Stimulated activated CD4-positive, alpha-beta T cell treated with anti-CD3 and anti-CD28 coated beads, TNF-alpha, amount 100 ng/mL, for 1 hour (primary cell): Measurements from ENCODE around the gene YIF1B.
A peak's percentile ranks its signal among the peaks of the same experiment; 100 is the strongest.
"Not testable (repeated sequence)": the region's sequence is repeated elsewhere in the genome, so short reads cannot be mapped to it uniquely, and the experiment has no call there.

ENCODE experiments used
- DNase-seq, 3 donors: peaks; one replicate each; pipeline ENCODE4 v3.0.0-alpha.2; 2020; ENCODE audit warnings: low read depth in 3 of 3, low spot score in 1 of 3

The YIF1B gene, protein sequence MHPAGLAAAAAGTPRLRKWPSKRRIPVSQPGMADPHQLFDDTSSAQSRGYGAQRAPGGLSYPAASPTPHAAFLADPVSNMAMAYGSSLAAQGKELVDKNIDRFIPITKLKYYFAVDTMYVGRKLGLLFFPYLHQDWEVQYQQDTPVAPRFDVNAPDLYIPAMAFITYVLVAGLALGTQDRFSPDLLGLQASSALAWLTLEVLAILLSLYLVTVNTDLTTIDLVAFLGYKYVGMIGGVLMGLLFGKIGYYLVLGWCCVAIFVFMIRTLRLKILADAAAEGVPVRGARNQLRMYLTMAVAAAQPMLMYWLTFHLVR

DNA sequence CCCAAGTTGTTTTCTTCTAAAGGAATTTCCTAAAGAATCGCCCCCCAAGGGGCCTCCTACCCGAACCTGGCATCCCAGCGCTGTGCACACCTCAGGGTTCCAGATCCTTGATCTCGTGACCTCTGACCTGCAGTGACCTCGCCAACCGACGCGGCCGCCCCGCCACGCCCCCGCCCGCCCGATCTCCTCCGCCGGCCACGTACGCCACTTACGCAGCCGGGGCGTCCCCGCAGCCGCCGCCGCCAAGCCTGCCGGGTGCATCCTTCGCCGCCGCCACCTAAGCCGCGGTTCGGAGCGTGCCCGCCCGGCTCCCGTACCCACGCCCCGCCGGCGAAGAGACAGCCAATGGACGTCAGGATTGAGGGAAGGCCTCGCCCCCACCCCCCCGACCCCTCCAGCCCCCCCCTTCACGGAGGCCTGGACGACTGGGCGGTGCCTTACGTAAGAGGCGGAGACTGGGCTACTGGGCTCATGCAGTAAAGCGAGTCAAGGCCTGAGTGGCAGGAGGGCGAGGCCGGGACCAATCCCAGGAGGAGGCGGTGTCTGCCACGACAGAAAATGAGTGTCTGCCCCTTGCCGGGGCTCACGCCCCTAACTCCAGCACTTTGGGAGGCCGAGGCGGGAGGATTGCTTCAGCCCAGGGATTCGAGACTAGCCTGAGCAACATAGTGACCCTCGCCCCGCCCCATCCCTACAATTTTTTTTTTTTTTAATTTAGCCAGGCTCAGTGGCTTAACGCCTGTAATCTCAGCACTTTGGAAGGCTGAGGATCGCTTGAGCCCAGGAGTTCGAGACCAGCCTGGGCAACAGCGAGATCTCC is at the start of gene YIF1B:
Gene YIF1B, minus strand, starts transcription at position 291 of the 820 bp plus-strand sequence. Its CDS starts 30 bp downstream, at position 261.
- DNase-seq = peak; percentile 89

DNA sequence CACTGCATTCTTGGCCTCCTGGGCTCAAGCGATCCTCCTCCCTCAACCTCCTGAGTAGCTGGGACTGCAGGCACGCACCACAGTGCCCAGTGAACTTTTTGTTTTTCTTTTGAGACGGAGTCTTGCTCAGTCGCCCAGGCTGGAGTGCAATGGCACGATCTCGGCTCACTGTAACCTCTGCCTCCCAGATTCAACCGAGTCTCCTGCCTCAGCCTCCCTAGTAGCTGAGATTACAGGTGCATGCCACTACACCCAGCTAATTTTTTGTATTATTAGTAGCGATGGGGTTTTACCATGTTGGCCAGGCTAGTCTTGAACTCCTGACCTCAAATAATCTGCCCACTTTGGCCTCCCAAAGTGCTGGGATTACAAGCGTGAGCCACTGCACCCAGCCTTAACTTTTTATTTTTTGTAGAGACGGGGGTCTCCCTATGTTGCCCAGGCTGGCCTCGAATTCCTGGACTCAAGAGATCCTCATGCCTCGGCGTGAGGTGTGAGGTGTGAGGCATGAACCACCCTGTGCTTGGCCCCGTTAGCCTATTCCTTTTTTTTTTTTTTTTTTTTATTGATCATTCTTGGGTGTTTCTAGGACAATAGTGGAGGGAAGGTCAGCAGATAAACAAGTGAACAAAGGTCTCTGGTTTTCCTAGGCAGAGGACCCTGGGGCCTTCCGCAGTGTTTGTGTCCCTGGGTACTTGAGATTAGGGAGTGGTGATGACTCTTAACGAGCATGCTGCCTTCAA is 47.4 kb upstream of the YIF1B start:
- DNase-seq = not testable (repeated sequence)

DNA sequence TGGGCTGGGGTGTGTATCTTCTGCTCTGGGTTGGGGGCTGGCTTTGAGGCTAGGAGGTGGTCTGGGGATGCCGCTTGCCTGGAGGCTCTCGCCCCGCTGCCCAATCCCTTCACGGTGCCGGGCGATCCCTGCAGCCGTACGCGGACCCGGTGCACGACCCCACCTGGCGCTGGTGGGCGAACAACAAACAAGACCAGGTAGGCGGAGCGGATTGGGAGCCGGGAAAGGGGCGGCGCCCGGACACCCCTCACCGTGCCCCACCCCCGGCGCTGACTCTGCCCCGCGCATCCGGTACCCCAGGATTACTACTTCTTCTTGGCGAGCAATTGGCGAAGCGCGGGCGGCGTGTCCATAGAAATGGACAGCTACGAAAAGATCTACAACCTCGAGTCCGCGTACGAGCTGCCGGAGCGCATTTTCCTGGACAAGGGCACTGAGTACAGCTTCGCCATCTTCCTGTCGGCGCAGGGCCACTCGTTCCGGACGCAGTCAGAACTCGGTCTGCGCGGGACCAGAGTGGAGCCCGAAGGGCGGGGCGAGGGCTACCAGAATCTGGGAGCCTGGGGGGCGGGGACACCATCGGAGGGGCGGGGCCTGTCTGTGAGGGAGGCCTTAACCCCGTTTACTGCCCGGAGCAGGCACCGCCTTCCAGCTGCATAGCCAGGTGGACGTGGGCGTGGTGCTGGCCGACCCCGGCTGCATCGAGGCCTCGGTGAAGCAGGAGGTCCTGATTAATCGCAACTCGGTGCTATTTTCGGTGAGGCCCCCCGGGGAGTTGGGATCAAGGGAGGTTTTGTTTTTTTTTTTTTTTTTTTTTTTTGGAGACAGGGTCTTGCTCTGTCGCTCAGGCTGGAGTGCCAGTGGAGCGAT is 46.6 kb upstream of the YIF1B start:
- peak; percentile 29 to 52 (median 35) for DNase-seq

DNA sequence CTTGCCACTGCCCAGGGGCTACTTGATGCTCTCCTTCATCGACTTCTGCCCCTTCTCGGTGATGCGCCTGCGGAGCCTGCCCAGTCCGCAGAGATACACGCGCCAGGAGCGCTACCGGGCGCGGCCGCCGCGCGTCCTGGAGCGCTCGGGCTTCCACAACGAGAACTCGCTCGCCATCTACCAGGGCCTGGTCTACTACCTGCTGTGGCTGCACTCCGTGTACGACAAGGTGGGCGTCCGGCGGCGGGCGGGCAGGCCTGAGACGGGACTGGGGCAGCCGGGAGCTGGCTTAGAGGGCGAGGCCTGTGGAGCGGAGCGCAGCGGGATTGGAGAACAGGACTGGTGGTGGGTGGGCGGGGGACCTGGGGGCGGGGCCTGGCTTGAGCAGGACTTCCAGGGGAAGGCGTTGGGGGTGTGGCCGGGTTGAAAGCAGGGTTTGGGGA is 45.9 kb upstream of the YIF1B start:
- DNase-seq = peak in 1 of 3 donors; percentile 46

DNA sequence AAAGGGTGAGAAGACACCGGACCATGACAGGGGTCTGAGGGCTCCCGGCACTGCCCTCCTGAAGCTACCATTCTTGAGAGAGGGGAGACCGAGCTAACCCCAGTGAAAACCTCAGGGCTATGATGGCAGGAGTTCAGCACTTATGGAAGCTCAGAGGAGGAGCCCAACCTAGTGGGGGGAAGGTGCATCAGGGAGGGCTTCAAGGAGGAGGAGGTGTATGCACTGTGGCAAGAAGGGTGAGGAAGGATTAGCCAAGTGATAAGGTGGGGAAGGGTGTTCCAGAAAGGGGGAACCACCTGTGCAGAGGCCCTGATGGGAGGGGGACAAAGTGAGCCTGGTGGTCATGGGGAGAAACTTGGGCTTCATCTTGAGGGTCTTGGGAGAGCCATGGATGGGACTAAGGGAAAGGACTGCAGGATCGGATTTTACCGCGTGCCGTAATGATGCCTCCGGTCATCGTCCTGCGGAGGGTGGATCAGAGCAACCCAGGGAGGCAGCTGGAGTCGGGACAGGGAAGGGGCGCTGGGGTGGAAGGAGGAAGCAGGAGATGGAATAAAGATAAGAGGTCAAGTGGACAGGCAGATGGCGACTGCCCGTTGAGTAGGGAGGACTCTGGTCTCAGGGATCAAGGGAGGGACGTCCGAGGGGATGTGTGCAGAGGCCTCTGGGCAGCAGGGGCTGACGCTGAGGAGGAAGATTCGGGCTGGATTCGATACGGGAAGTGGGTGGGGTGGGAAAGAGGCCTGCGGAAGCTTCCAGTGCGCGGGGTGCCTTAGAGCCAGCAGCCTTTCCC is 45.3 kb upstream of the YIF1B start:
- no peak for DNase-seq

DNA sequence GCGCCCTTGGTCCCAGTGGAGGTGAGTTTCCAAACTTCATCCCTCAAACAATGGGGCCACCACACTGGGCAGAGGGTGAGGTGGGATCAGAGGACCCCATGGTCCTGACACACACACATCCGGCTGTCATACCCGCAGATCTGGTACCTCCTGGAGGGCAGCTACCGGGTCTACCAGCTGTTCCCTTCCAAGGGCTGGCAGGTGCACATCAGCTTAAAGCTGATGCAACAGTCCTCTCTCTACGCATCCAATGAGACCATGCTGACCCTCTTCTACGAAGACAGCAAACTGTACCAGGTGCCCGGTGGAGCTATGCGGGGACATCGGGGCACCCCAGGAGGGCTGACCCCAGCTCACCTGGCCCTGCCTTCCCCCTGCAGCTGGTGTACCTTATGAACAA is 44.6 kb upstream of the YIF1B start:
- no peak for DNase-seq

DNA sequence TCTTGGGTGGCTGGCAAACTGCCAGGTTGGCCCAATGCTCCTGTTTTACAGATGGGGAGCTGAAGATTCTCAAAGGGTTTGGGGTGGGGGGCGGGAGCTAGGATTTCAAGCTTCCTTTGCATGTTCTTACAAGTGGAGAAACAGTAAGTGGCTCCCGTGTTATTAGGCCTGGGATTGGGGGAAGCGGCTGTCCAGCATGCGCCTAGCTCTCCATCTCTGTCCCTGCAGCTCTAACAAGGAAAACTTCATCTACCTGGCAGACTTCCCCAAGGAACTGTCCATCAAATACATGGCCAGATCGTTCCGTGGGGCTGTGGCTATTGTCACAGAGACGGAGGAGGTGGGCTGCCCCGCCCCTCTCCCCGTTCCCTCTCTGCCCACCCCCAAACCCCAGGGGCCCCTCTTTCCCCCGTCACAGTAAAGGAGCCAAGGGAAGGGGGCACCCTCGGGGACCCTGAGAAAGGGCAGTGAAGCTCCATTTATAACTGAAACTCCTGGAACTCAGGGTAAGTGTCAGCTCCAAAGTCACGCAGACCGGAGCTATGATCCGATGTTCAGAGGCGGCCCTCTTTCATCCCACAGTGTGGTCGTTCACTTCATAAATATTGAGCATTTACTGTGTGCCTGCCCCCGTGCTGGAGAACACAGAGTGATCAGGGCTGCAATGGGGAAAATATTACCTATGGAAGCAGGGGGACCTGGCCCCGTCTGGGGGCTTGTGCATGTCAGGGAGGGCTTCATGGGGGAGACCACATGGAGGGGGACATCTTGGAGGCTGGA is 43.7 kb upstream of the YIF1B start:
- no peak for DNase-seq

DNA sequence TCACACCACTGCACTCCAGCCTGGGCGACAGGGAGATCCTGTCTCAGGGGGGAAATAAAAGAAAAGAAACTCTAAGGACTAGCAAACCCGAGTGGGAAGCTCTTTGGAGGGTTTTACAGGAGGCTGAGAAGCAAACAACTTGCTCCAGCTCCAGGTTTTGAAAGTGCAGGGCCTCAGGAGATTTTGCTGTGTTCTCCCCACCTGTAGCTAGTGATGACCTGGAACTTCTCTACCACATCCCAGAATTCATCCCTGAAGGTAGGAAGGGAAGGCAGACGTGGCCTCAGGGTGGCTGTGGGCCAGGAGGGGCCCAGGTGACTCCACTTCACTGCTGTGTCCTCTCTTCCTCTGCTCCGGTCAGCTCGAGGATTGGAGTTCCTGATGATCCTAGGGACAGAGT is 42.3 kb upstream of the YIF1B start:
- DNase-seq = no peak

DNA sequence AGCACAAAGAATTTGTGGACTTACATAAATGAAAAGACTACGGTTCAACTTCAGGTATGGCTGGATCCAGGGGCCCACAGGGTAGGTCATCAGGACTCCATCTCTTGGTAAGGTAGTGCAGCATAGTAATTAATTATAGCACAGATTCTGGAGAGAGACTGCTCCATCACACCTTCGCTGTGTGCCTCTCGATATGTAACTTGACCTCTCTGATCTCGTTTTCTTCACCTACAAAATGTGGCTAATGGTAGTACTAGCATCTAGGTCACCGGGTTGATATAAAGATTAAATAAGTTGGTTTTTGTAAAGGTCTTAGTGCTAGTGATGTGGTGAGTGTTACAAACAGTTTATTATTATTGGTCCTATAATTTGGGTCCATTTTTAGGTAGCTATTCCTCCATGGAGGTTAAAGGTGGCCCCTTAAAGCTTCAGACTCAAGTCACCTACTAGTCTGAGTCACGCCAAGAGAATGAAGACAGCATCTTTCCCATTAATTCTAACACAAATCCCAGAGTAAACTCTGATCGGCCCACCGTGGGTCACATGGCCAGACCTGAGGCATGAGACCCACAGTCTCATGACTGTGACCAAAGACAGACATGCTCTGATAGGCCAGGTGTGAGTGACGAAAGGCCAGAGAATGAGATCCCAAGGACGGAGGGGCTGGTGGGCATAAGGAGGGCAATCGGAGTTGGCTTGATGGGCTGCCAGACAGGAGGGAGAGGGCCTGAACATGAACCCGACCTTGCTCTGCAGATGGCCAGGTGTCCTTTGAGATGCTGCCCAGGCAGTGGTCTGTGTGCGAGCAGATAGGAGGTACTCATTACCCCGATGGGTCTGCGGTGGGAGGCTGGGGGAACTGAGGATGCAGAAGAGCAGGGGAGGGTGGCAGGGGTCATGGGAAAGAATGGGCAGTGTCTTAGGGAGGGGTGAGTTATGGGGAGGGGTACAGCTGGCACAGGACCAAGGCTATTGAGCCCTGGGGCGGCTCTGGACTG is 40.3 kb upstream of the YIF1B start:
- no peak for DNase-seq

DNA sequence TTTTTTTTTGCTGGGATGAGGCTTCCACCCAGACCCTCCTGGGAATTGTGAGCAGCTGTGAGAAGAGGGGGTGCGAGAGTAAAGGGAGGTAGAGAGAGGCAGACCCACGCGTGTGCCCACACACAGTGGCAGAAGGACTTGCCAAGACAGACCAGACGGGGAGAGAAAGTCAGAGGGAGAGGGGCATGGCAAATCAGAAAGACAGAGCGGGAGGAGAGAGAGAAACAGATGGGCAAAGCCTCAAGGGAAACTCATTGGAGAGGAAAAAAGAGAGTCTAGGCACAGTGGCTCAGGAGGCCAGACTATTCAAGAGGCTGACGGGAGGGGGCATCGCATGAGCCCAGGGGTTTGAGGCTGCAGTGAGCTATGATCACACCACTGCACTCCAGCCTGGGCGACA is 36.9 kb upstream of the YIF1B start:
- no peak for DNase-seq

DNA sequence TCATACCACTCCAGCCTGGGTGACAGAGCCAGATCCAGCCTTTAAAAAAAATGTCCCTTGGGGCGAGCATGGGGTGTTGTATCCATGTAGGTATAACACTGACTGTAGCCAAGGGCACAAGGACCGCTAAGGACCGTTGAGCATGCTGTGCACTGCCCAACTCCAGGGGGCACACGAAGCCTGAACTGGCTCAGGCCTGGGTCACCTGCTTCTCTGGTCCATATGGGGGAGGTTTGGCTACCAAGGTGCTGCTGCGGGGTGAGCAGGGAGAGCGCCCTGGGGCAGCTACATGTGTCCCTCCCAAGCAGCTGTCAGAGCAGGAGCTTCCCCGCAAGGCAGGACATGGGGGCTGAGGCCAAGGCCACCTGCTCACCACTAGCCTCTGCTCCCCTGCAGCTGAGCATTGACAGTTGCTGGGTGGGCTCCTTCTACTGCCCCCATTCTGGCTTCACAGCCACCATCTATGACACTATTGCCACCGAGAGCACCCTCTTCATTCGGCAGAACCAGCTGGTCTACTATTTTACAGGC is 36.2 kb upstream of the YIF1B start:
- DNase-seq = no peak

DNA sequence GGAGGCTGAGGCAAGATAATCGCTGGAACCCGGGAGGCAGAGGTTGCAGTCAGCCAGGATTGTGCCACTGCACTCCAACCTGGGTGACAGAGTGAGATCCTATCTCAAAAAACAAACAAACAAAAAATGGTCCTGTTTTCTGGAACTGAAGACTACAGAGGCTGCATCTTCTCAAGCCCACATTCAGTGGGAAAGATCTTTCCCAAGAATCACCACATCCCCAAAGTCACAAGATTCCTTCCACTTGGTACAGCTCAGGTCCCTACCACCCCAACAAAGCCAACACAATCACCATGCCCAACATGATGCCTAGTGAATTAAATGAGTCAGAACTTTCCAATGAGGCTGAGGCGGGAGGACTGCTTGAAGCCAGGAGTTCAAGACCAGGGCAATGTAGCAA is 35.1 kb upstream of the YIF1B start:
- no peak for DNase-seq

DNA sequence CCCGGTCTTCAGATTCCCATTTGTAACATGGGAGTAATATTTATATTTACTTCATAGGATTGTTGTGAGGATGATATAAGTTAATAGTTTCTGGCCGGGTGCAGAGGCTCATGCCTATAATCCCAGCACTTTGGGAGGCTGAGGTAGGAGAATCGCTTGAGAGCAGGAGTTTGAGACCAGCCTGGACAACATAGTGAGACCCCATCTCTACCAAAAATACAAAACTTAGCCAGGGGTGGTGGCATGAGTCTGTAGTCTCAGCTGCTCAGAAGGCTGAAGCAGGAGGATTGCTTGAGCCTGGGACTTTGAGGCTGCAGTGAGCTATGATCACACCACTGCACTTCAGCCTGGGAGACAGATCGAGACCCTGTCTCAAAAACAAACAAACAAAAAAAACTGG is 31.1 kb upstream of the YIF1B start:
- DNase-seq = no peak

DNA sequence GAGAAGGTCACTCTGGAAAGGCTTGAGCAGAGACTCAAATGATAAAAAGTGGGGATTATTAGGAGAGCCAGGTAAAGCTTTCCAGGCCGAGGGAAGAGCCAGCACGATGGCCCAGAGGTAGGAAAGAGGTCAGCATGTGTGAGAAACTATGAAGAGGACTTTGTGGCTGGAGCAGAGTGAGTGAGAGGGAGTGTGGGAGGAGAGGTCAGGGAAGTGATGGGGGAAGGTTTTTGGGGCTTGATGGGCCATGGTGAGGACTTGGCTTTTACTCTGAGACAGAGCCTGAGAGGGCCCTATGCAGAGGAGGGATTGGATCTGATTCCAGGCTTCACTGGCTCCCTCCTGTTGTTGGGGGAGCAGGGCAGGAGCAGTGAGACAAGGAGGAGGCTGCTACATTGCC is 25.2 kb upstream of the YIF1B start:
- DNase-seq = no peak

DNA sequence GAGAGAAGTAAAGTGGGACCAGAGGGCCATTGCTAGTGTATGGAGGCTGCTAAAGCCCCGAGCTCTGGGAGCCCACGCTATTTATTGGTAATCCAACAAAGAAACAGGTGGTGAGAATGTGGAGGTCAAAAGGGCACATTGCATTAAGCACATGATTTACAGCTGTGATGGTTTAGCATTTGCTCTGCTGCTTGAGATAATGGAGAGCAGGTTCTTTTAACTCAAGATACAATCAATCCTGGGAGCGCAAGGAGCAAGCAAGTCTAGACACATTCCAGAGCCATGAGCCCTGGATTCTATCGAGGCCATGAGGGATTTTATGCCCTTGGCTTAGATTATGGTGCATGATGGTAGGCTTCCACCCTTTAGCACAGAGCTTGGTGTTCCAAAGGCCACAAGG is 23.3 kb upstream of the YIF1B start:
- DNase-seq = not testable (repeated sequence)

DNA sequence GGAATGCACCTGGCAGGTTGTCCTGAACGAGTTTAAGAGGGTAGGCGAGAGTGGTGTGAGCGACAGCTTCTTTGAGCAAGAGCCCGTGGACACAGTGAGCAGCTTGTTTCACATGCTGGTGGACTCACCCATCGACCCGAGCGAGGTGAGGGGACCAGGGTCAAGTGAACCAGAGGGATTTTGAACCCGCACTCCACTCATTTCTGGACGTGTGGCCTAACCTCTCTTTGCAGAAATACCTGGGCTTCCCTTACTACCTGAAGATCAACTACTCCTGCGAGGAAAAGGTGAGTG is 21.6 kb upstream of the YIF1B start:
- DNase-seq = no peak

DNA sequence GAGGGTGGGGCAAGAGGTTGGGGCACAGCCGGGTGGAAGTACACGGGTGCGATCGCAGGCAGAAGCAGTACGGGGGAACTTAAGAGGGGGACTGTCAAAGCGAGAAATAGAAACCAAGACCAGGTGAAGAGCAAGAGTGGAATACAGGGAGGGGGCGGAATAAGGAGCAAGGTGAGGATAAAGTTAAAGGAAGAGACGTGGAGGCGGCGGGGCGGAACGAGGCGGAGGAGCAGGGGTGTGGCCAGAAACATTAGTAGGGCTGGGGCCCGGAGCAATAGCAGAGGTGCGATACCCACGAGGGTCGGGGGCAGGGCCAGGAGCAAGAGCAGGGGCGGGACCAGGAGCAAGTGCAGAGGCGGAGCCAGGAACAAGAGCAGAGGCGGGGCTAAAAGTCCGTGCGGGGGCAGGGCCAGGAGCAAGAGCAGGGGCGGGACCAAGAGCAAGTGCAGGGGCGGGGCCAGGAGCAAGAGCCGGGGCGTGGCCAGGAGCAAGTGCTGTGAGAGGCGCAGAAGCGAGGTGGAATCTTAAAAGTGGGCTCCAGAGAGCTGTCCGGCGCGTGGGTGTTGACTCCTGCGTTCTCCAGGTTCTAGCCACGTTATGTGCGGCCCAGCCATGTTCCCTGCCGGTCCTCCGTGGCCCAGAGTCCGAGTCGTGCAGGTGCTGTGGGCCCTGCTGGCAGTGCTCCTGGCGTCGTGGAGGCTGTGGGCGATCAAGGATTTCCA is 21.1 kb upstream of the YIF1B start:
- DNase-seq = peak; percentile 86 to 90 (median 90)
